Fibroblast of gingiva (primary cell): ENCODE measurements around the gene RPTOR.
"Not testable (repeated sequence)": the region's sequence is repeated elsewhere in the genome, so short reads cannot be mapped to it uniquely, and the experiment has no call there.

ENCODE experiments used
- DNase-seq: peaks from one replicate; pipeline ENCODE4 v3.0.0-alpha.2; 2011; ENCODE audit warnings: low read depth

The RPTOR gene

GRCh38 chr17:80863626-80864025 is 319.0 kb downstream of the RPTOR start:
- no peak for DNase-seq

- DNase-seq: no peak
These were observed 320.1 kb downstream of the RPTOR start for GRCh38 chr17:80864751-80865150.

- DNase-seq: peak; percentile 34
These were observed 321.6 kb downstream of the RPTOR start for GRCh38 chr17:80866050-80866793.

GRCh38 chr17:80868022-80868609 is 323.5 kb downstream of the RPTOR start:
- DNase-seq: no peak

GRCh38 chr17:80869481-80870145 is 325.0 kb downstream of the RPTOR start:
- DNase-seq: no peak

GRCh38 chr17:80870401-80870800 is 325.8 kb downstream of the RPTOR start:
- no peak for DNase-seq

GRCh38 chr17:80871341-80871740 is 326.7 kb downstream of the RPTOR start:
- DNase-seq: no peak

- DNase-seq: no peak
These were observed 327.4 kb downstream of the RPTOR start for GRCh38 chr17:80872001-80872500.

- DNase-seq: no peak
These were observed 328.1 kb downstream of the RPTOR start for GRCh38 chr17:80872501-80873306.

- peak; percentile 45 for DNase-seq
These were observed 328.8 kb downstream of the RPTOR start for GRCh38 chr17:80873307-80873951.

GRCh38 chr17:80874866-80875445 is 330.3 kb downstream of the RPTOR start:
- DNase-seq: no peak

- DNase-seq: not testable (repeated sequence)
These were observed 330.9 kb downstream of the RPTOR start for GRCh38 chr17:80875480-80875995.

- DNase-seq: not testable (repeated sequence)
These were observed 331.9 kb downstream of the RPTOR start for GRCh38 chr17:80876456-80876949.

- DNase-seq: no peak
These were observed 332.5 kb downstream of the RPTOR start for GRCh38 chr17:80876950-80877728.

- DNase-seq: no peak
These were observed 333.2 kb downstream of the RPTOR start for GRCh38 chr17:80877729-80878303.

- DNase-seq: no peak
These were observed 334.5 kb downstream of the RPTOR start for GRCh38 chr17:80878876-80879722.

GRCh38 chr17:80879723-80880647 is 335.3 kb downstream of the RPTOR start:
- DNase-seq: no peak

GRCh38 chr17:80880648-80880985 is 336.0 kb downstream of the RPTOR start:
- no peak for DNase-seq
